NCI-H526 treated with DMSO at 0.1 percent for 48 hours (cell line): ENCODE results near the gene SLC10A7.

Experiments
- DNase-seq: peaks from one replicate; lab custom pipeline; 2025; lab: John Stamatoyannopoulos, UW

Gene SLC10A7

GRCh38 chr4:146308951-146309350 is 212.8 kb downstream of the SLC10A7 start:
- DNase-seq = no peak

- no peak for DNase-seq
These were observed 218.9 kb downstream of the SLC10A7 start for GRCh38 chr4:146302822-146303221.

GRCh38 chr4:146299607-146300006 is 222.1 kb downstream of the SLC10A7 start:
- DNase-seq = no peak

GRCh38 chr4:146294776-146295175 is 227.0 kb downstream of the SLC10A7 start:
- DNase-seq = no peak

- DNase-seq = no peak
These were observed 229.2 kb downstream of the SLC10A7 start for GRCh38 chr4:146292508-146292907.

GRCh38 chr4:146291313-146291712 is 230.4 kb downstream of the SLC10A7 start:
- no peak for DNase-seq

- no peak for DNase-seq
These were observed 233.5 kb downstream of the SLC10A7 start for GRCh38 chr4:146288193-146288592.

GRCh38 chr4:146285037-146285436 is 236.7 kb downstream of the SLC10A7 start:
- DNase-seq = no peak

- DNase-seq = no peak
These were observed 237.7 kb downstream of the SLC10A7 start for GRCh38 chr4:146283758-146284651.

GRCh38 chr4:146282657-146283056 is 239.1 kb downstream of the SLC10A7 start:
- DNase-seq = no peak

GRCh38 chr4:146278986-146279385 is 242.8 kb downstream of the SLC10A7 start:
- no peak for DNase-seq

- no peak for DNase-seq
These were observed 246.4 kb downstream of the SLC10A7 start for GRCh38 chr4:146275370-146275769.

- DNase-seq = no peak
These were observed 247.0 kb downstream of the SLC10A7 start for GRCh38 chr4:146274774-146275173.

GRCh38 chr4:146273204-146273901 is 248.4 kb downstream of the SLC10A7 start:
- no peak for DNase-seq

GRCh38 chr4:146271466-146271865 is 250.3 kb downstream of the SLC10A7 start:
- DNase-seq = no peak

GRCh38 chr4:146269228-146269653 is 252.5 kb downstream of the SLC10A7 start:
- DNase-seq = no peak

- DNase-seq = no peak
These were observed 253.9 kb downstream of the SLC10A7 start for GRCh38 chr4:146267826-146268225.

GRCh38 chr4:146265950-146266490 is 255.7 kb downstream of the SLC10A7 start:
- DNase-seq = no peak

- DNase-seq = no peak
These were observed 257.9 kb downstream of the SLC10A7 start for GRCh38 chr4:146263793-146264192.

- no peak for DNase-seq
These were observed 260.7 kb downstream of the SLC10A7 start for GRCh38 chr4:146261041-146261440.

- DNase-seq = no peak
These were observed 261.2 kb downstream of the SLC10A7 start for GRCh38 chr4:146260521-146260920.

GRCh38 chr4:146257511-146257910 is 264.2 kb downstream of the SLC10A7 start:
- no peak for DNase-seq

GRCh38 chr4:146256328-146256727 is 265.4 kb downstream of the SLC10A7 start:
- no peak for DNase-seq
